ENCODE measurements around the gene SUMF2. TPM values are rescaled to one million over a fixed set of nuclear protein-coding genes. Genes with fewer than 3 reads are reported as not detected.
A peak's percentile ranks its signal among the peaks of the same experiment; 100 is the strongest.

Gene SUMF2
- total and polyA plus RNA-seq, 2 of the 13 experiments (the other 11 are each of a cell fraction or from before 2014, with no cell fraction given): 48.9 to 54.4 TPM

- TF ChIP-seq ATF2 (CRISPR knock-in tag; IDR thresholded peaks at IDR 0.05): no peak; the same call in 1 of the 2 replicates
- TF ChIP-seq MLX (CRISPR knock-in tag; IDR thresholded peaks at IDR 0.05): no peak; the same call in 1 of the 2 replicates
- TF ChIP-seq ZNF180 (CRISPR knock-in tag; IDR thresholded peaks at IDR 0.05; ENCODE audit: borderline replicate concordance, low read depth): 0 out of 2 replicates have a peak, but pooled peaks have one; percentile 16
- TF ChIP-seq NCOA2 (CRISPR knock-in tag; IDR thresholded peaks at IDR 0.05): no peak
- TF ChIP-seq THAP11 (CRISPR knock-in tag; IDR thresholded peaks at IDR 0.05): no peak
- TF ChIP-seq ZNF746 (CRISPR knock-in tag; IDR thresholded peaks at IDR 0.05): no peak
- TF ChIP-seq ETV5 (CRISPR knock-in tag; IDR thresholded peaks at IDR 0.05; ENCODE audit: borderline replicate concordance): peak; percentile 53; the same call in 1 of the 2 replicates
- peak; percentile 34; the same call in 1 of the 2 replicates for TF ChIP-seq MEF2D (CRISPR knock-in tag; IDR thresholded peaks at IDR 0.05)
- TF ChIP-seq ZNF644 (CRISPR knock-in tag; IDR thresholded peaks at IDR 0.05; ENCODE audit: low read depth): no peak
- 0 out of 2 replicates have a peak, but pooled peaks have one; percentile 23 for TF ChIP-seq GPN1 (CRISPR knock-in tag; IDR thresholded peaks at IDR 0.05; ENCODE audit: borderline replicate concordance)
- no peak for TF ChIP-seq ZNF557 (CRISPR knock-in tag; IDR thresholded peaks at IDR 0.05)
- TF ChIP-seq ZNF496 (CRISPR knock-in tag; IDR thresholded peaks at IDR 0.05; ENCODE audit: insufficient replicate concordance): no peak
- 0 out of 2 replicates have a peak, but pooled peaks have one; percentile 22 for TF ChIP-seq ZNF121 (CRISPR knock-in tag; IDR thresholded peaks at IDR 0.05)
- no peak for TF ChIP-seq TRIM22 (IDR thresholded peaks at IDR 0.05)
- peak; percentile 57 for TF ChIP-seq STAG1 (CRISPR knock-in tag; IDR thresholded peaks at IDR 0.05)
- no peak for TF ChIP-seq GPBP1L1 (CRISPR knock-in tag; IDR thresholded peaks at IDR 0.05)
- TF ChIP-seq ZBED4 (CRISPR knock-in tag; IDR thresholded peaks at IDR 0.05; ENCODE audit: borderline replicate concordance): no peak; the same call in 1 of the 2 replicates
- TF ChIP-seq FOSL1 (CRISPR knock-in tag; IDR thresholded peaks at IDR 0.05; ENCODE audit: borderline replicate concordance): no peak
- TF ChIP-seq HOXA5 (CRISPR knock-in tag; IDR thresholded peaks at IDR 0.05): peak; percentile 72; the same call in 1 of the 2 replicates
- no peak; the same call in 1 of the 2 replicates for TF ChIP-seq ADNP (CRISPR knock-in tag; IDR thresholded peaks at IDR 0.05)
- no peak for TF ChIP-seq ZNF761 (CRISPR knock-in tag; conservative IDR thresholded peaks at IDR 0.05)
Measured at GRCh38 chr7:56063882-56064625, at the start of gene SUMF2 (continued).

Data from HepG2 (cell line).